Measurements from ENCODE around the gene RBMXL3.

DNA sequence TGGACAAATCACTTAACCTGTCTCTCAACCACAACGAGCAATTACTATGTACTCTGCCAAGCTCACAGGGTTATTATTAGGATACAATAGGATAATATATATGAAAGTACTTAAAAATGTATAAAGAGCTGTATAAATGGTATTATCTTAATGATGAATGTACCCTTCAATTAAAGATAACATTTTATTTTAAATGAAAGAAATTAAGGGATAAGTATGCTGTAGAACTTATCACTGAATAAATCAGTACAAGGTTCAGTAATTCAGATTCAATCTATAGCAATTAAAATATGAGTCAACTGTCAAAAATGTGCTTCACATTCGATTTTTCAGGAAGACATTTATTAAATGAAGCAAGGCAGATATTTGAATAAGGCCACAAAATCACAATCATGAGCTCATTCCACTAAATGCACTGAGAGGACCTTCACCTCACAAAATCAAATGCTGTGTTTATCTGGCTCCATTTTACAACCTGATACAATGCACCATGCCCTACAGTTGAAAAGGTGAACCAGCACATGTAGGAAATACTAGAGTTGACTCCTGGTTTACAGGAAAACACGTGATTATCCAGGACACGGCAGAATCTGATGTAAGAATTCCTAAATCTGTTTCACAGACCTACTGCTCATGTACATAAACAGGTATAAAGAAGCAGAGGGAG, 40.3 kb downstream of the RBMXL3 start:
- TF ChIP-seq, protein P1, sequence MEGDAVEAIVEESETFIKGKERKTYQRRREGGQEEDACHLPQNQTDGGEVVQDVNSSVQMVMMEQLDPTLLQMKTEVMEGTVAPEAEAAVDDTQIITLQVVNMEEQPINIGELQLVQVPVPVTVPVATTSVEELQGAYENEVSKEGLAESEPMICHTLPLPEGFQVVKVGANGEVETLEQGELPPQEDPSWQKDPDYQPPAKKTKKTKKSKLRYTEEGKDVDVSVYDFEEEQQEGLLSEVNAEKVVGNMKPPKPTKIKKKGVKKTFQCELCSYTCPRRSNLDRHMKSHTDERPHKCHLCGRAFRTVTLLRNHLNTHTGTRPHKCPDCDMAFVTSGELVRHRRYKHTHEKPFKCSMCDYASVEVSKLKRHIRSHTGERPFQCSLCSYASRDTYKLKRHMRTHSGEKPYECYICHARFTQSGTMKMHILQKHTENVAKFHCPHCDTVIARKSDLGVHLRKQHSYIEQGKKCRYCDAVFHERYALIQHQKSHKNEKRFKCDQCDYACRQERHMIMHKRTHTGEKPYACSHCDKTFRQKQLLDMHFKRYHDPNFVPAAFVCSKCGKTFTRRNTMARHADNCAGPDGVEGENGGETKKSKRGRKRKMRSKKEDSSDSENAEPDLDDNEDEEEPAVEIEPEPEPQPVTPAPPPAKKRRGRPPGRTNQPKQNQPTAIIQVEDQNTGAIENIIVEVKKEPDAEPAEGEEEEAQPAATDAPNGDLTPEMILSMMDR (IDR thresholded peaks at IDR 0.05; ENCODE audit: extremely low read depth in 1 of 2, insufficient read depth in 1 of 2, low read depth in 1 of 2, low read length in 2 of 2) = no peak
- TF ChIP-seq POLR2A (IDR thresholded peaks at IDR 0.05; ENCODE audit: low read depth, low read length) = no peak
- TF ChIP-seq POLR2AphosphoS5 (IDR thresholded peaks at IDR 0.05; ENCODE audit: insufficient read depth, low read depth, low read length) = no peak
